HG02642 (cell line): ENCODE results near the gene KRT6C.
"Not testable (repeated sequence)": the region's sequence is repeated elsewhere in the genome, so short reads cannot be mapped to it uniquely, and the experiment has no call there.

ENCODE experiments used
- ATAC-seq: cut with Tn5 transposase; IDR thresholded peaks from one replicate; pipeline ENCODE4 v1.9.1; 2021; ENCODE audit warnings: mild to moderate bottlenecking; ENCODE audit not compliant: unreplicated experiment, poor library complexity

The KRT6C gene

DNA sequence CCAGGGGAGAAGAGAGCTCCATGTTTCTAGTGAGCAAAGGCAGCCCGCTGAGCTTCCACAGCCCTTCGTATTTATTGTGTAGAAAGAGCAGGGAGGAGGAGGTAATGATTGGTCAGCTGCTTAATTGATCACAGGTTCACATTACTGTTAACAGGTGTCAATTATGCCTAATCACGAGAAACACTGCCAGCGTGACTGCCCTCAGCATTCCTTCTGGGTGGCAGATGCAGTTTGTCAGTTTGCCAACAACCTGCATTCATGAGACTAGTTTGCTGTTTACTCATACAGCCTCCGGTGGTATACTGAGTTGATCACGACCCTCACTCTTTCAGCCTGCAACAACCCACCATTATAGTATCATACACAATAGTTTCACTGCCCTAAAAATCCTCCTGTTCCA is 27.0 kb upstream of the KRT6C start:
- not testable (repeated sequence) for ATAC-seq

DNA sequence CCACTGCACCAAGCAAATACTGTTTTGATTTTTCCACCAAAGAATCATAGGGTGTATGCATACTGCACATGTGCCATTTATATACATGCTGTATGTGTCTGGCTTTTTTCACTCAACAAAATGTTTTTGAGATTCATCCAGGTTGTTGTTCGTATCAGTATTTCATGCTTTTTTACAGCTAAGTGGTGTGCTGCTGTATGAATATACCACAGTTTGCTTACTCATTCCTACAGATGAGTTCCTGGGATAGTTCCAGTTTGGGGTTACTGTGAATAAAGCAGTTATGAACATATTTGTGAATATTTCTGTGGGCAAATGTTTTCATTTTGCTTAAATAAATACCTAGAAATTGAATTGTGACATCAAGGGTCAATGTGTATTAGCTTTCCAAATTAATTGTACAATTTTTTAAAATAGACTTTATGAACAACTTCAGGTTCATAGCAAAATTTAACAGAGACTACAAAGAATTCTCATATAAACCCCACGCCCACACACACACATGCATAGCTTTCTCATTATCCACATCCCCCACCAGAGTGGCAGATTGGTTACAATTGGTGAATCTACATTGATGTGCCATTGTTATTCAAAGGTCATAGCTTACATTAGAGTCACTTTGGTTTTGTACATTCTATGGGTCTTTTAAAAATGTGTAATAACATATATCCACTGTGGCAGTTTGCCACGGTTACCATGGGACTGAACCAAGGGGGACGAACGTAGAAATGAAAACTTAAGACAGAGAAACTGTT is 26.4 kb upstream of the KRT6C start:
- no peak for ATAC-seq

DNA sequence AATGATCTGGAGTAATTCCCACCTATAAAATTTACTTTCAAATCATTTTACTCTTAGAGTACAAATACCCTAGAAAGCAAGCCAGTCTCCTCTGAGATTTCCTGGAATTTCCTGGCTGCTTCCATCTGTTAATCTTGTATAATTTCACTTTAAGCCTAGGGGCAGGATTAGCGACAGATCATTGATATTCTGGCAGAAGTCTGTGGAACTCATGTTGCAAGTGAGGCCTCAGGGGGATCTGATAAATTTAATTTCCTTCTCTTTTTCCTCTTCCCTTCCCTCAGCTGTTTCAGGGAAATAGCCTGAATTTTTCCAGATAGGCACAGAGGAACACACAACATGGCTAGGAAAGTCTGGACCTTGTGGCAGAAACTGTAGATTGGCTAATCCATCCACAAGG is 25.3 kb upstream of the KRT6C start:
- ATAC-seq = no peak

DNA sequence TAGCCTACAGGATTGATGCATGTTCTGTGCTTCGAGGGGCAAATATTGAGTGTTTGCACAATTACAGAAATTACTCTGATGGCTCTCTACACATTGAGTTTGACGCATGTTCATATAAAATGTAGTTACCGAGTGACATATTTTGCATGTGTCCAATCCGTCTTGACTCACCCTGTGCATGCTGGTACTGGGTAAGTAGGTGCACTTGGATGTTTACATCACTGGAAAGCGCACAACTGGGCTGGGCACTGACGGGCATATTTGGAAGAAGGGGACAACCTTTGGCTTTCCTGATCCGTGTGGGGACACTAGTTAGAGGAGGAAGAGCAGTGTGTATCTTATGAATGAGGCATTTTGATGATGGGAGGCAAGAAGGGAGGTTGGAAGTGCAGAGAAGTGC is 24.4 kb upstream of the KRT6C start:
- no peak for ATAC-seq

DNA sequence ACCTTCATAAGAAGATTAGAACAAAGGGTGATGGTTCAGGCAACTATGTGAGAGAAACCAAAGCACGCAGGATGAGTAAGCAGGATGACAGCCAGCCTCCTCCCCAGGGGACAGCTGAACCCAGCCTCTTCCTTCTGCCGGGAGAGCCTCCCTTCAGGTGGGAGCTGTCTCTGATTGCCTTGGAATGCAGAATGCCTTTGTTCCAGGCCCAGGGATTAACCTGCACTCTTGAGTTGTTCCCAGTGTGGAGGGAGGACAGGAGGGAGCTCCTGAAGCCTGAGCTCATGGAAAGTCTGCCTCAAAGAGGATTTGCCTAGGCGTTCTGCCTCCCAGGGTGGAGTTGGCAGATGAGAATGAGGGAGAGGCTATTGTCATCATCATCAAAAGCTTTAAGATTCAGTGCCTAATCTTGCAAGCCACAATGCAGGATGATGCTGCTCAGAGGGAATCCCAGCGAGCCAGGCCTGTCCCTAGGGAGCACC is 23.0 kb upstream of the KRT6C start:
- ATAC-seq = no peak

DNA sequence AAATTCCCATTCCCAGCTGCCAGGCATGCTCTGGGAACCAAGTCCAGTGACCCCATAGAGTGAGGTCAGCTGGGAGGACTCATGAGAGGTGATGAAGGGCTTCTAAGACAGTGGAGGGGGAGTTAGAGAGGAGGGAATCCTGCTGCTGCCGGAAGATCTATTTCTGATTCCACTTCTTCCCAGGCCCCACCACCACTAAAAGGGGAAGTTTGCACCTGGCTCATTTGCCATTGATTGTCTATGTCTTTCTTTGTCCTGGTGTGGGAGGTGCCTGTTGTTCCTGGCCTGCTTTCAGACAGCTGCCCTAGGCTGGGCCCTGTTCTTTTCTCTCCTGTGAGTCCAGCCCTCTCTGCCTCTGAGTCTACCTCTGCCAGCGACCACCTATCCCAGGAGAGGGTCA is 22.4 kb upstream of the KRT6C start:
- ATAC-seq = no peak

DNA sequence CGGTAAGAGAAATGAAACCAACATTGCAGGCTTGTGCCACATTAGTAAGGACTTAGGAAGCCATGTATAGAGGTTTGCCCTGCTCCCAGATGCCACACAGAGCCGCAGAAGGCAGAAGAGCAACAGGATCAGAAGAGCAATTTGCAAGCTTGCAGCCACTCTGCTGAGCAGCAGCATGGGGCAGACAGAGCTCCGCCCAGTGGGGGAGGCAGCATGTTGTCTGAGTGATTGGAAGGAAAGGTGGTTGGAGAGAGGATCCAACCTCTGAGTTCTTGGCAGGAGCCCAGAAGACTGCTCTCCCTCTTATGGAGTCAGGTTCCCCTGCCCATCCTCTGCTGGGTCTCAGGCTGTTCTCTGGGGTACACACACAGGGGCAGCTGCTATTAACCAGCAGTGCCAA is 21.8 kb upstream of the KRT6C start:
- no peak for ATAC-seq

DNA sequence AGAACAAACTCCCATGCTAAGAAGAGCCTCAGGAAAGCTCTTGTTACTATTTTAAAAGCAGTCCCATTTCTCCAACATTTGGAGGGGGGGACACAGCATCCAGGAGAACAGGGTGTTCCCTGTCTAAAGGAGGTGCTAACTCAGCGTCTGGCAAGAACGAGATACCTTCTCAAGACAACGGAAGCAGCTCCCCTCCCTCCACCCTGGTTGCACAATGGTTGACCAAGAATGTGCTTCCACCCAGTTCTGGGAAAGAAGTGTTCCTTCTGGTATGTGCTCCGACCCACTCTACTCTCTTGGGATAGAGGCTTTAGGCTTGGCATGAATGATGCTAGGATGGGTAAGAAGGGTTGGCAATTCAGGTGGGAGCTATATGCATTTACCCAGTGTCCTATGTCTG is 20.9 kb upstream of the KRT6C start:
- ATAC-seq = no peak

DNA sequence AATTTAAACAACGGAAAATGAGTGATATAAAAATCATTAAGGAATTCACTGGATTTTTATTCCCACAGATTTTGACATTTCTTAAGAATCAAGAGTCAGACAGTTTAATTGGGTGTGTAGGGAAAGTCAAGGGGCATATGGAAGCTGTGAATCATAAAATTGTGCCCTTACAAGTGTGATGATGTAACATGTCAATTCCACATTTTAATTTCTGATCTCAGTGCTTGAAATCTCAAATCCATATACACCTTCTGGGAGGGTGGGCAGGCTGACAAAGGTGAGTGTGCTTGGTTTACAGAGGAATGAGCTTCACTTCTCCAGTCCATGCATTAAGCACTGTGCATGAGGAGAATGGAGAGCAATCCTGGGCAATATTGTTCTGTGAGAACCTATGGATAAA is 20.5 kb upstream of the KRT6C start:
- ATAC-seq = no peak

DNA sequence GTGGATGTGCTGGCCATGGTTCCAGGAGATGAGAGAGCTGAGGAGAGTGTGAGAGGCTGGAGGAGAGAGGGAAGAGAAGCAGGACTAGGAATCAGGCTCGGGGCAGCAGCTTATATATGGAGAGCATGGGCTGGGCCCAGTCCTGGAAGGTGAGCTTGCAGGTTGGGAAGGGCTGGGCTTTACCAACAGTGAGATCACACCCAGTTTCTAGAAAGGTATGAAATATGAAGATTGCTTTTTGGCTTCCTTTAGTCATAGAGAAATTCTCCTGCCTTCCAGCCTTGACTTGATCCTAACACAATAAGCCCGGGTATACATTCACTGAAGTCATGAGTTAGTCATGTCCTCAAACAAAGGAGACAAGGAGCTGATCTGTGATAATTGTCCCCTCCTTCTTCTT is 19.6 kb upstream of the KRT6C start, which contains the start of gene KRT6A:
Gene KRT6A, minus strand, starts transcription at position 86 of the 400 bp plus-strand sequence. Its CDS starts 69 bp downstream, at position 17.
- no peak for ATAC-seq

DNA sequence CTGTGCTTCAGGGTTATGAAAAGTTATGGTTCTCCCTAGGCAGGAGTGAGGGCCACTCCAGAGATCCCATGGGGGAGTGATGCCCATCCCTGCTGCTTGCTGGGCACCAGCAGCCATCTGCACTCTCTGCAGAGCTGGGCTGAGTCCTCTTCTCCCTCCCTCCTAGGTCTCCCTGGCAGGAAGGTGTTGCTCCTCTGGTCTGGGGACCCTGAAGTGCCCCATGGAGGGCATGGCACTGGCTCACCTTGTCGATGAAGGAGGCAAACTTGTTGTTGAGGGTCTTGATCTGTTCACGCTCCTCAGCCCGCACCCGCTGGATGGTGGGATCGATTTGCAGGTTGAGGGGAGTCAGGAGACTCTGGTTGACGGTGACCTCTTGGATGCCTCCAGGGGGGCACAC is 18.8 kb upstream of the KRT6C start:
- not testable (repeated sequence) for ATAC-seq

DNA sequence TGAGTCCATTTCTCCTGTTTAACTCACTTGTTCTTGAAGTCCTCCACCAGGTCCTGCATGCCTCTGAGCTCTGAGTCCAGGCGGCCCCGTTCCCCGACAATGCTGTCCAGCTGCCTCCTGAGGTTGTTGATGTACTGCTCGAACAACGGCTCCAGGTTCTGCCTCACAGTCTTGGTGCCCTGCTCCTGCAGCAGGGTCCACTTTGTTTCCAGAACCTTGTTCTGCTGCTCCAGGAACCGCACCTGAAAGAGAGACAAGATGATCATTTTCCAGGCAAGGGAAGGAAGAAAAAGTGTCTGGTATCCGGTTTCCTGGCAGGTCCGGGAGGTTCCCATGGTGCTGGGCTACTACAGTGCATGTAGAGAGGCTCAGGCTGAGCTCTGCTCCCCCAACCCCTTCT is 17.9 kb upstream of the KRT6C start:
- not testable (repeated sequence) for ATAC-seq

DNA sequence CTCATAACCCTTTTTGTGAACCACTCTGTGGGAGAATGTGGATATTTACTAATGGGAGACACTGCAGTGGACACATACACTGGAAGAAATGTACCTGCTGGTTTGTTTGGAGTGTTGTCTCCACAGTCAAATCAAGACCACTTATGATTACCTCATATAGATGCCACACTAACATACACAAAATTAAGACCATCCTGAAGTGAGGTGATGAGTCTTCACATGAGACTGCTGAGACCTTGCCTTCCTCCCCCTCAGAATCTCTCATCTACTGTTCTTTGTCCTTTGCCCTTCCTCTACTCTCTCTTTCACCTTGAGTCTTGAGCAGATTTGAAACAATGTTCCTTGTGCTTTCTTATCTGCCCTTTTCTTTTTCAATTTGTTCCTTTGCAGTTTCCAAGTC is 15.1 kb upstream of the KRT6C start:
- no peak for ATAC-seq

DNA sequence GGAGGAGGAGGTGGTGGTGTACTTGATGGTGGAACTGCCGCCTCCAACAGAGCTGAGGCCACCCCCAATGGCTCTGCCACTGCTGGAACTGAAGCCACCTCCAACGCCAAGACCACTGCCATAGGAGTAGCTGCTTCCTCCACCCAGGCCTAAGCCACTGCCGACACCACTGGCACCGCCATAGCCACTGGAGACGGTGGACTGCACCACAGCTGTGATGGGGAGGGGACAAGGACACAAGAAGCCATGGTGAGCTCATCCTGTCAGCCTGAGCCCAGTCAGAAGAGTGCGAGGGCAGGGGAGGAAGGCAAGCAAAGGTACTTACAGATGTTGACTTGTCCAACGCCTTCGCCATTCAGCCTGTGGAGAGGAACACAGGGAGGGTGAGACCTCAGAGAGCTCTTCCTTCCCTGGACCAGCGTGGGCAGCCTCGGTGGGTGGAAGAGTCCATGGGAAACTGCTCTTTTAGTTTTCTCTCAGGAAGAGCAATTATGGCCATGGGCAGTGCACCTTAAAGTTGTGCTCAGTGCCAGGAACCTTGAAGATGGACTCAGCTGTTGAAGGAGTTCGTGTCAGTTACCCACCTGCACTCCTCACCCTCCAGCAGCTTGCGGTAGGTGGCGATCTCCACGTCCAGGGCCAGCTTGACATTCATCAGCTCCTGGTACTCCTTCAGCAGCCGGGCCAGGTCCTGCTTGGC is 14.3 kb upstream of the KRT6C start:
- not testable (repeated sequence) for ATAC-seq

DNA sequence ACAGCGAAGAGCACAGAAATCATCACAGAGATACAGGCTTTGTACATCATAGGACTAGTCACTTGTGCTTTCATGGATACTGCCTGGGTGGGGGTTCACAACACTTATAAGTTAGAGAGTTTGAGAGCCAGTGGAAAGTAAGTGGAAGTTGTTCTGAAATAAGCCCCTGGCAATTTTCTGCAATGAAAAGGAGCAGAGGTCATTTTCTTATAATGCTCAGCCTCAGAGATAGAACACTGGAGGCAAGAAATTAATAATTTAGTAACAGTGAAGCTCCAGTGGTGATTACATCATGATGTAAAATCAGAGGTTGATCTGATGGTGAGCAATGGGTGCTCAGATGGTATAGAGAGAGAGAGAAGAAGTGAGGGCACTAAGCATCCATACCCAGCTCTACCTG is 13.6 kb upstream of the KRT6C start:
- no peak for ATAC-seq

DNA sequence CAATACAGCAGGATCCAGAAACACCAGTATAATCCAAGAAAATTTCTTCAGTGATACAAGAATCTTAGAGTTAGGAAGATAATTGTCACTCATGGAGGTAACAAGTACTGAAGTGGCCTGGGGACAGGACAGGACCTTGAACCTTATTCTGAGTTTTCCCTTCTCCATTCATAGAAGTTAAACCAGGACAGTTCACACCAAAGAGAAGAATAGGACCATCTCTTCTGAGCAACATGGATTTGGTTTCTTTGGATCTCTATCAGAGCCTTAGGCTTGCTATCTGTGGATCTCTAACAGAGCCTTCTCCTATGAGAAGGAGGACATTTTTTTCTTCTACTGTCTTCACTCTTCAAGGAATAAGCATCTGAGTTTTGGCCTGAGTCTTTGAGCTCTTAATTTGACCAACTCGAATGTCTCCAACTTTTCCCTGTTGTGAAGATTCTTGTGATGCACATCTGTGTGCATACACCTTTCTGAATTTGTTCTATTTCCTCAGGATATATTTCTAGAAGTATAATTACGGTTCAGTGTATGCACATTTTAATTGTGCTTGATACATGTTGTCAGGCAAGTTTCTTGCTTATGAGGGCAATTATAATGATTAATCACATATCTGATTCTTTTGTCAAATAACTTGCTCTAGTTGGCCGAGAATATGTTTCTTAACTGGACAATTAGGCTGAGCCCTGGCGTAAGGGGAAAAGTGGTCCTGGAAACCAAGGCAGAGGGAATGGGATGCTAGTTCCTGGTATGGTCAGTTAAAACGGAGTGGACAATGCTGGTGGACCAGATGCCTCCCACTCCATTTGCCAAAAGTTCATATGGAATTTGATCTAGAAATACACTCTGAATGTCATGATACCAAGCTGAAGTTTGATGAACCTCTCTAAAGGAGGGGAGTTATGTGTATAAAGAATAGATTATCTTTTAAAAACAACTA is 12.8 kb upstream of the KRT6C start:
- no peak for ATAC-seq

DNA sequence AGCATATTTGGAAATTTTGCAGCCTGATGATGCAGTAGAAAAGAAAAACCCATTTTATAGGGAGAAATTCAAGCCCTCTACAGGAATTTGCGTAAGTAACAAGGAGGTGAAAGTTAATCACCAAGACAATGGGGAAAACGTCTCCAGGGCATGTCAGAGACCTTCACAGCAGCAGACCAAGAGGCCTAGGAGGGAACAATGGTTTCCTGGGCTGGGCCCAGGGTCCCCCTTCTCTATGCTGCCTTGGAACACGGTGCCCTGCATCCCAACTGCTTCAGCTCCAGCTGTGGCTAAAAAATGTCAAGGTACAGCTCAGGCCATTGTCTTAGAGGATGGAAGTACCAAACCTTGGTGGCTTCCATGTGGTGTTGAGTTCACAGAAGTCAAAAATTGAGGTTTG is 6.5 kb upstream of the KRT6C start:
- no peak for ATAC-seq

DNA sequence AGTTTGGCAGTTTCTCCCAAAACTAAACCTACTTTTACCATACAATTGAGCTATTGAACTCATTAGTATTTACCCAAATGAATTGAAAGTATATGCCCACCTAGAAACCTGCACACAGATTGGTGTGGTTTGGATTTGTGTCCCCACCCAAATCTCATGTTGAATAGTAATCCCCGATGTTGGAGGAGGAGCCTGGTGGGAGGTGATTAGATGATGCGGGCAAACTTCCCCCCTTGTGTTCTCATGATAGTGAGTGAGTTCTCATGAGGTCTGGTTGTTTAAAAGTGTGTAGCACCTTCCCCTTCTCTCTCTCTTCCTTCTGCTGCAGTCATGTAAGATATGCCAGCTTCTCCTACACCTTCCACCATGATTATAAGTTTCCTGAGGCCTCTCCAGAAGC is 4.0 kb upstream of the KRT6C start:
- ATAC-seq = no peak

DNA sequence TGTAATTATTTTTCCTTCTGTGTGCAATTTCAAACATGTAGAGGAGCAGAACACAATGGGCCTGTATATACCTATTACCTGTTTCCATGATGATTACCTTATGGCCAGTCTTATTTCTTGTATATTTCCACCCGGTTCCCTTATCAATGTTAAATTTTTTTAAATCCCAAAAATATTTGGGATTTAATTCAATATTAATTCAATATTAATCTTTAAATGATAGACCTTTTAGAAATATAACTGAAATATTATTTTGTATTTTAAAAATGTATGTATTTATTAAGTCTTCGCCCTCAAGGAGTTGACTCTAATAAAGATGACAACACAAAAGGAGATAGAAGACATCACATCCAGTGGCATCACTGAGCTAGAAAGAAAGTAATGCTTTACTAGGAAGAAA is 607 bp upstream of the KRT6C start:
- no peak for ATAC-seq

DNA sequence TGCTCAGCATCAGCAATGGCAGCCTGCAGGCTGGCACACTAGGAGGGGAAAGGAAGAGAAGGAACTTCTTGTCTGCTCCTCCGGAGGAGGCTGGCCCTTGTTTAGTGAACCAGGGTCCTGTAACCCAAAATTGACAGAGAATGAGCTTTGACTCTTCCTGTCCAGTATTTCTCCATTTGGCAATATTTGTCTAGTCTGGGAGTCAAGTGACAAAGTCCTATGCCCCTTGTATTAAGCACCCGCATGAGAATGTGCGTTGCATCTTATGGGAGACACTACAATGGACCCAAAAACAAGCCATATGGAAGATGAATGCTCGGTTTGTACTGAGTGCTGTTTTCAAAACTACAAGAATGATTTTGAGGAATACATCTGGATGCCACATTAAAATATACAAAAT is 3.8 kb downstream of the KRT6C start:
- ATAC-seq = no peak

DNA sequence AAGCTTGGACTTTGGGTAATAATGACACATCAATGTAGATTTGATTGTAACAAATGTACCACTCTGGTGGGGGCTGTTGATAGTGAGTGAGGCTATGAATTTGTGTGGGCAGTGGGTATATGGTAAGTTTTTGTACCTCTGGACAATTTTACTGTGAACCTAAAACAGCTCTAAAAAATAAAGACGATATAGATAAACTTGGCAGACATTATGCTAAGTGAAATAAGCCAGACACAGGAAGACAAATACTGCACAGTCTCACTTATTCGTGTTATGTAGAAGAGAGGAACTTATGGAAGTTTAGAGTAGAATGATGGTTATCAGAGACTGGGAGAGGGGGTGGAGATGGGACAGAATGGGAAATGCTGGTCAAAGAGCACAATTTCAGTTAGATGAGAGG is 8.7 kb downstream of the KRT6C start:
- ATAC-seq = no peak
